K562 (cell line): Measurements from ENCODE around the gene FAM131C. TPM values are rescaled to one million over a fixed set of nuclear protein-coding genes. Genes with fewer than 3 reads are reported as not detected.
A peak's percentile ranks its signal among the peaks of the same experiment; 100 is the strongest.

ENCODE experiments used
- CREM ChIP-seq: IDR thresholded peaks from 2 replicates; pipeline ENCODE4 v1.6.1; 2014; ENCODE audit warnings: antibody characterized with exemption, low read depth
- FOS ChIP-seq: IDR thresholded peaks from 3 replicates; pipeline ENCODE4 v1.6.1; 2011; ENCODE audit not compliant: insufficient read length; ENCODE audit errors: extremely low read depth
- FOSL1 ChIP-seq: fragments of 200-800 bp; sonication (Bioruptor generic); conservative IDR thresholded peaks from 2 replicates; pipeline ENCODE4 v1.6.1; 2016; ENCODE audit warnings: missing genetic modification characterization, missing compliant biosample characterization
- KDM5B ChIP-seq: fragments of 200-600 bp; sonication (generic); IDR thresholded peaks from 2 replicates; pipeline ENCODE4 v1.6.1; 2012; ENCODE audit warnings: low read depth, mild to moderate bottlenecking, moderate library complexity, low read length, control low read depth, inconsistent platforms; ENCODE audit not compliant: insufficient replicate concordance
- MAZ ChIP-seq, 2 experiments: fragments of 450-650 bp in 1 of 2; sonication (generic) in 1 of 2; formaldehyde crosslinking; IDR thresholded peaks in 1 of 2; conservative IDR thresholded peaks in 1 of 2; 2 replicates each; pipeline versions ENCODE4 v1.4.0 to v1.5.0; 2020; ENCODE audit warnings: mild to moderate bottlenecking in 1 of 2, missing genetic modification reagents in 1 of 2
- NFIC ChIP-seq: fragments of 450-650 bp; IDR thresholded peaks from 2 replicates; pipeline ENCODE4 v1.6.1; 2017; ENCODE audit warnings: mild to moderate bottlenecking, inconsistent platforms
- SUPT5H ChIP-seq: fragments of 450-650 bp; IDR thresholded peaks from 2 replicates; pipeline ENCODE4 v1.6.1; 2016
- YY1 ChIP-seq, 3 experiments: IDR thresholded peaks; 2 replicates each; pipeline ENCODE4 v1.6.1; 2011; ENCODE audit warnings: low read length in 2 of 3, mild to moderate bottlenecking in 2 of 3, moderate library complexity in 2 of 3, borderline replicate concordance in 1 of 3, control low read depth in 1 of 3, low read depth in 1 of 3; ENCODE audit not compliant: insufficient read depth in 3 of 3, insufficient replicate concordance in 2 of 3, control insufficient read depth in 1 of 3, insufficient read length in 1 of 3; ENCODE audit errors: extremely low read depth in 1 of 3
- ZBTB7A ChIP-seq: IDR thresholded peaks from 2 replicates; pipeline ENCODE4 v1.6.1; 2011; ENCODE audit warnings: low read depth, mild to moderate bottlenecking, low read length, moderate library complexity, borderline replicate concordance; ENCODE audit not compliant: control insufficient read depth
- ZFP36 ChIP-seq: fragments of 150-350 bp; IDR thresholded peaks from 2 replicates; pipeline ENCODE4 v1.6.1; 2018; ENCODE audit warnings: low read length, low read depth; ENCODE audit not compliant: partially characterized antibody
- ZNF174 ChIP-seq: fragments of 250-450 bp; sonication (Bioruptor Pico); IDR thresholded peaks from 2 replicates; pipeline ENCODE4 v1.4.0; 2020; ENCODE audit warnings: mild to moderate bottlenecking
- ZNF253 ChIP-seq: fragments of 250-450 bp; sonication (Bioruptor Pico); conservative IDR thresholded peaks from 2 replicates; pipeline ENCODE4 v1.6.1; 2021; ENCODE audit warnings: mild to moderate bottlenecking
- ZNF408 ChIP-seq: fragments of 250-450 bp; sonication (Bioruptor Pico); IDR thresholded peaks from 2 replicates; pipeline ENCODE4 v1.4.0; 2020; ENCODE audit warnings: low read depth, mild to moderate bottlenecking, moderate library complexity
- polyA plus RNA-seq, 8 experiments: library from polyadenylated mRNA; depleted of rRNA in 4 of 8; stranded (reverse) in 5 of 8; unstranded in 3 of 8; fragments of >200 nt; fragmentation: Nextera tagmentation in 2 of 8; fragmentation: Illumina TruSeq in 1 of 8; extraction: Ambion mirVana in 2 of 8; extraction: Trizol in 1 of 8; gene quantifications; 2 replicates each; pipeline versions ENCODE4 v1.2.1 to v1.2.3, GENCODE V29; 2011 to 2014; ENCODE audit warnings: inconsistent platforms in 1 of 8, missing spikeins in 1 of 8
- total RNA-seq, 7 experiments: library from RNA; depleted of rRNA in 6 of 7; stranded (reverse); fragments of >200 nt in 6 of 7; fragmentation: Illumina TruSeq in 2 of 7; extraction: Trizol in 2 of 7; gene quantifications; 2 replicates each; pipeline versions ENCODE4 v1.2.1 to v1.2.3, GENCODE V29; 2011 to 2021; ENCODE audit warnings: low replicate concordance in 1 of 7
- TF ChIP-seq, protein P1 (sequence below): fragments of 450-650 bp; IDR thresholded peaks from 2 replicates; pipeline ENCODE4 v1.6.1; 2018; ENCODE audit not compliant: partially characterized antibody
- TF ChIP-seq, protein P2 (sequence below): conservative IDR thresholded peaks from 2 replicates; pipeline ENCODE4 v1.6.1; 2011; ENCODE audit warnings: low read depth, mild to moderate bottlenecking, low read length; ENCODE audit not compliant: control insufficient read depth
- TF ChIP-seq, protein P3 (sequence below), 3 experiments: IDR thresholded peaks in 2 of 3; conservative IDR thresholded peaks in 1 of 3; 2 replicates each; pipeline ENCODE4 v1.5.1; 2011 to 2012; ENCODE audit warnings: low read length in 3 of 3, mild to moderate bottlenecking in 3 of 3, control low read depth in 2 of 3, improper control_type of control experiment in 1 of 3, inconsistent platforms in 1 of 3, low read depth in 1 of 3, mixed read lengths in 1 of 3, moderate library complexity in 1 of 3; ENCODE audit not compliant: insufficient read depth in 2 of 3
- TF ChIP-seq, protein P4 (sequence below): fragments of 250-450 bp; sonication (Bioruptor Pico); IDR thresholded peaks from 2 replicates; pipeline ENCODE4 v1.4.0; 2020

The FAM131C gene
- total and polyA plus RNA-seq, 9 of the 15 experiments (the other 6 are each of a cell fraction or from before 2014, with no cell fraction given), result 0.10 to 0.29 (median 0.16) TPM; not detected in 6

DNA sequence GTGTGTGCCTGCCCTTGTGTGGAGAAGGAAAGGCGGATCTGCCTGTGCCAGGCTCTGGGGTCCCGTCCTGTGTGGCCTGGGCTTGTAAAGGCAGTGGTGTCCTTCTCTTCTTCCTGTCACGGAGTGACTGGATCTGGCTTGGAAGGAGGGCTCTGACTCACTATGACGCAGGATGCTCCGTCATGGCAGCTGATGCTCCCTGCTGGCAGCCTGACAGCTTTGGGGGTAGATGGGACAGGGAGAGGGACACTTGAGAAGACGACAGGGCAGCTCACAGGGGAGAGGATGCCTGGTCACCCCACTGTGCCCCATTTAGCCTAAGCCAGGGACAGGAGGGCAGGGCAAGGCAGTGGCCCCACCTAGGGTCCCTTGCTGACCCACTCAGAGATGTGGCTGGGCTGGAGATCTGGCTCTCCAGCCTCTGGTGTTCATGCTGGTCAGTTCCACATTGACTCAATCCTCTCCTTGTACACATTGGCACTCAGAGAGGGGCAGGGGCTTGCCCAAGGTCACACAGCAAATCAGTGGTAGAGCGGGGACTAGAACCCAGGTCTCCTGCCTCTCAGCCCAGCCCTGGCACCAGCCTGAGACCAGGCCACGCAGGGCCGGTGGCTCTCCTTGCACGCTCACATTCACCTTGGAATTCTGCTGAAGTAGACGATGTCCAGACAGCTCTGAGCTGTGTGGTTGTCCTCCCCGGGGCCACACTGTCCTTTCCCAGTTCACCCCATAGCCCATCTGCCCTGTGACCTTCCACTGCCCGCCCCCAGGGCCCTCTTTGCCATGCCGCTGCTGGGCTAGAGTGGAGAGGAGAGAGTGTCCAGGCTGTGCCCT lies 2.8 kb upstream of the FAM131C start (continued):
- TF ChIP-seq YY1 (IDR thresholded peaks at IDR 0.05; ENCODE audit: borderline replicate concordance in 1 of 3, control insufficient read depth in 1 of 3, extremely low read depth in 1 of 3, insufficient read depth in 3 of 3, insufficient read length in 1 of 3, insufficient replicate concordance in 2 of 3, low read depth in 1 of 3, low read length in 2 of 3), result peak in 1 of 3 experiments; percentile 40
- peak in 1 of 2 experiments; percentile 35; a peak in 1 of 4 replicates for TF ChIP-seq MAZ (CRISPR knock-in tag; conservative IDR thresholded peaks at IDR 0.05 in 1 of 2, IDR thresholded peaks at IDR 0.05 in 1 of 2)
- peak; percentile 97 for TF ChIP-seq FOSL1 (tag)
- peak; percentile 49; the same call in 1 of the 2 replicates for TF ChIP-seq ZBTB7A
- TF ChIP-seq, protein P1, sequence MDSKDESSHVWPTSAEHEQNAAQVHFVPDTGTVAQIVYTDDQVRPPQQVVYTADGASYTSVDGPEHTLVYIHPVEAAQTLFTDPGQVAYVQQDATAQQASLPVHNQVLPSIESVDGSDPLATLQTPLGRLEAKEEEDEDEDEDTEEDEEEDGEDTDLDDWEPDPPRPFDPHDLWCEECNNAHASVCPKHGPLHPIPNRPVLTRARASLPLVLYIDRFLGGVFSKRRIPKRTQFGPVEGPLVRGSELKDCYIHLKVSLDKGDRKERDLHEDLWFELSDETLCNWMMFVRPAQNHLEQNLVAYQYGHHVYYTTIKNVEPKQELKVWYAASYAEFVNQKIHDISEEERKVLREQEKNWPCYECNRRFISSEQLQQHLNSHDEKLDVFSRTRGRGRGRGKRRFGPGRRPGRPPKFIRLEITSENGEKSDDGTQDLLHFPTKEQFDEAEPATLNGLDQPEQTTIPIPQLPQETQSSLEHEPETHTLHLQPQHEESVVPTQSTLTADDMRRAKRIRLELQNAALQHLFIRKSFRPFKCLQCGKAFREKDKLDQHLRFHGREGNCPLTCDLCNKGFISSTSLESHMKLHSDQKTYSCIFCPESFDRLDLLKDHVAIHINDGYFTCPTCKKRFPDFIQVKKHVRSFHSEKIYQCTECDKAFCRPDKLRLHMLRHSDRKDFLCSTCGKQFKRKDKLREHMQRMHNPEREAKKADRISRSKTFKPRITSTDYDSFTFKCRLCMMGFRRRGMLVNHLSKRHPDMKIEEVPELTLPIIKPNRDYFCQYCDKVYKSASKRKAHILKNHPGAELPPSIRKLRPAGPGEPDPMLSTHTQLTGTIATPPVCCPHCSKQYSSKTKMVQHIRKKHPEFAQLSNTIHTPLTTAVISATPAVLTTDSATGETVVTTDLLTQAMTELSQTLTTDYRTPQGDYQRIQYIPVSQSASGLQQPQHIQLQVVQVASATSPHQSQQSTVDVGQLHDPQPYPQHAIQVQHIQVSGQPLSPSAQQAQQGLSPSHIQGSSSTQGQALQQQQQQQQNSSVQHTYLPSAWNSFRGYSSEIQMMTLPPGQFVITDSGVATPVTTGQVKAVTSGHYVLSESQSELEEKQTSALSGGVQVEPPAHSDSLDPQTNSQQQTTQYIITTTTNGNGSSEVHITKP, result no peak
- TF ChIP-seq, protein P2, sequence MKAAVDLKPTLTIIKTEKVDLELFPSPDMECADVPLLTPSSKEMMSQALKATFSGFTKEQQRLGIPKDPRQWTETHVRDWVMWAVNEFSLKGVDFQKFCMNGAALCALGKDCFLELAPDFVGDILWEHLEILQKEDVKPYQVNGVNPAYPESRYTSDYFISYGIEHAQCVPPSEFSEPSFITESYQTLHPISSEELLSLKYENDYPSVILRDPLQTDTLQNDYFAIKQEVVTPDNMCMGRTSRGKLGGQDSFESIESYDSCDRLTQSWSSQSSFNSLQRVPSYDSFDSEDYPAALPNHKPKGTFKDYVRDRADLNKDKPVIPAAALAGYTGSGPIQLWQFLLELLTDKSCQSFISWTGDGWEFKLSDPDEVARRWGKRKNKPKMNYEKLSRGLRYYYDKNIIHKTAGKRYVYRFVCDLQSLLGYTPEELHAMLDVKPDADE, result 0 out of 2 replicates have a peak, but pooled peaks have one; percentile 41
- TF ChIP-seq CREM, result peak; percentile 97
- TF ChIP-seq ZNF253, result no peak
- TF ChIP-seq, protein P3, sequence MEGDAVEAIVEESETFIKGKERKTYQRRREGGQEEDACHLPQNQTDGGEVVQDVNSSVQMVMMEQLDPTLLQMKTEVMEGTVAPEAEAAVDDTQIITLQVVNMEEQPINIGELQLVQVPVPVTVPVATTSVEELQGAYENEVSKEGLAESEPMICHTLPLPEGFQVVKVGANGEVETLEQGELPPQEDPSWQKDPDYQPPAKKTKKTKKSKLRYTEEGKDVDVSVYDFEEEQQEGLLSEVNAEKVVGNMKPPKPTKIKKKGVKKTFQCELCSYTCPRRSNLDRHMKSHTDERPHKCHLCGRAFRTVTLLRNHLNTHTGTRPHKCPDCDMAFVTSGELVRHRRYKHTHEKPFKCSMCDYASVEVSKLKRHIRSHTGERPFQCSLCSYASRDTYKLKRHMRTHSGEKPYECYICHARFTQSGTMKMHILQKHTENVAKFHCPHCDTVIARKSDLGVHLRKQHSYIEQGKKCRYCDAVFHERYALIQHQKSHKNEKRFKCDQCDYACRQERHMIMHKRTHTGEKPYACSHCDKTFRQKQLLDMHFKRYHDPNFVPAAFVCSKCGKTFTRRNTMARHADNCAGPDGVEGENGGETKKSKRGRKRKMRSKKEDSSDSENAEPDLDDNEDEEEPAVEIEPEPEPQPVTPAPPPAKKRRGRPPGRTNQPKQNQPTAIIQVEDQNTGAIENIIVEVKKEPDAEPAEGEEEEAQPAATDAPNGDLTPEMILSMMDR (IDR thresholded peaks at IDR 0.05 in 2 of 3, conservative IDR thresholded peaks at IDR 0.05 in 1 of 3; ENCODE audit: insufficient read depth in 2 of 3, low read depth in 1 of 3, low read length in 3 of 3), result 0 out of 6 replicates have a peak, but pooled peaks of 1 of the 3 experiments have one; percentile 4
- peak; percentile 90 for TF ChIP-seq NFIC
- peak; percentile 46 for TF ChIP-seq KDM5B
- TF ChIP-seq ZFP36, result peak; percentile 57
- TF ChIP-seq ZNF408 (CRISPR knock-in tag), result no peak
- no peak for TF ChIP-seq ZNF174 (CRISPR knock-in tag)
- peak; percentile 43; the same call in 1 of the 2 replicates for TF ChIP-seq SUPT5H
- TF ChIP-seq, protein P4, sequence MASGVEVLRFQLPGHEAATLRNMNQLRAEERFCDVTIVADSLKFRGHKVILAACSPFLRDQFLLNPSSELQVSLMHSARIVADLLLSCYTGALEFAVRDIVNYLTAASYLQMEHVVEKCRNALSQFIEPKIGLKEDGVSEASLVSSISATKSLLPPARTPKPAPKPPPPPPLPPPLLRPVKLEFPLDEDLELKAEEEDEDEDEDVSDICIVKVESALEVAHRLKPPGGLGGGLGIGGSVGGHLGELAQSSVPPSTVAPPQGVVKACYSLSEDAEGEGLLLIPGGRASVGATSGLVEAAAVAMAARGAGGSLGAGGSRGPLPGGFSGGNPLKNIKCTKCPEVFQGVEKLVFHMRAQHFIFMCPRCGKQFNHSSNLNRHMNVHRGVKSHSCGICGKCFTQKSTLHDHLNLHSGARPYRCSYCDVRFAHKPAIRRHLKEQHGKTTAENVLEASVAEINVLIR (CRISPR knock-in tag), result peak; percentile 74
- peak; percentile 28 for TF ChIP-seq FOS
